HCT116 (cell line): Measurements from ENCODE around the gene RABGGTA. TPM values are rescaled to one million over a fixed set of nuclear protein-coding genes. Genes with fewer than 3 reads are reported as not detected.

Experiments used
- ATAC-seq: fragments of 200-7000 bp; cut with Tn5 transposase; 2 replicates; pipeline ENCODE4 v1.9.1; 2020; ENCODE audit warnings: mild to moderate bottlenecking, moderate library complexity
- BruUV-seq: library from RNA; stranded (reverse); fragments of 400-500 nt; replicated peaks from 2 replicates; lab custom pipeline; 2021; lab: Mats Ljungman, UMichigan
- CTCF ChIA-PET: fragments of 300-600 bp; sonication (Branson Sonifier 250); formaldehyde crosslinking; loops from one replicate; lab custom pipeline; 2021; ENCODE audit warnings: antibody characterized with exemption; lab: Charles Lee
- POLR2A ChIA-PET: fragments of 300-600, 350-600 bp; sonication (Branson Sonifier 250); formaldehyde crosslinking; loops from one replicate; lab custom pipeline; 2021; ENCODE audit warnings: antibody characterized with exemption; lab: Charles Lee
- RAD21 ChIA-PET, 2 experiments: fragments of 300-600 bp; sonication (Branson Sonifier 250); formaldehyde crosslinking; loops; one replicate each; lab custom pipeline; 2023; ENCODE audit warnings: low total read pairs in 2 of 2; ENCODE audit not compliant: uncharacterized antibody in 2 of 2, unreplicated experiment in 2 of 2, low non-redundant PET in 1 of 2; lab: Charles Lee
- DNase-seq: peaks from one replicate; pipeline ENCODE4 v3.0.0-alpha.2; 2010; ENCODE audit warnings: low read depth, low spot score
- H2AFZ ChIP-seq: fragments of 200-600 bp; shearing (Covaris generic), sonication (generic); 2 replicates; pipeline ENCODE4 v1.6.1; 2017; ENCODE audit warnings: low read depth, mixed run types, mixed read lengths, antibody characterized with exemption, low read length; ENCODE audit not compliant: poor library complexity, severe bottlenecking
- H3K27ac ChIP-seq: 2 replicates; pipeline ENCODE4 v1.5.1; 2012; ENCODE audit warnings: low read depth, low read length
- H3K27me3 ChIP-seq: fragments of 200-600 bp; sonication (generic); 2 replicates; pipeline ENCODE4 v1.6.1; 2016; ENCODE audit warnings: mixed run types, low read length, mixed read lengths; ENCODE audit not compliant: insufficient read depth
- H3K36me3 ChIP-seq, 2 experiments: fragments of 200-500 bp in 1 of 2; fragments of 200-600 bp in 1 of 2; sonication (Bioruptor generic) in 1 of 2; sonication (generic) in 1 of 2; 2 replicates each; pipeline versions ENCODE4 v1.5.1 to v1.6.1; 2014 to 2016; ENCODE audit warnings: low read length in 2 of 2, inconsistent platforms in 1 of 2, mixed read lengths in 1 of 2, mixed run types in 1 of 2; ENCODE audit not compliant: insufficient read depth in 2 of 2, control insufficient read depth in 1 of 2
- H3K4me1 ChIP-seq, 2 experiments: fragments of 200-600 bp in 1 of 2; sonication (generic) in 1 of 2; 2 replicates each; pipeline versions ENCODE4 v1.5.1 to v1.6.1; 2012 to 2017; ENCODE audit warnings: low read length in 2 of 2, inconsistent platforms in 1 of 2, mild to moderate bottlenecking in 1 of 2, mixed read lengths in 1 of 2, mixed run types in 1 of 2, moderate library complexity in 1 of 2; ENCODE audit not compliant: insufficient read depth in 2 of 2, control insufficient read depth in 1 of 2
- H3K4me2 ChIP-seq: fragments of 200-600 bp; sonication (generic); 2 replicates; pipeline ENCODE4 v1.6.1; 2017; ENCODE audit warnings: mixed run types, low read length, mixed read lengths
- H3K4me3 ChIP-seq, 2 experiments: fragments of 200-600 bp in 1 of 2; sonication (generic) in 1 of 2; replicated peaks in 1 of 2; 2 replicates each; pipeline ENCODE4 v1.5.1; 2011 to 2016; ENCODE audit warnings: low read length in 2 of 2, control low read depth in 1 of 2, low read depth in 1 of 2, mild to moderate bottlenecking in 1 of 2, mixed read lengths in 1 of 2, mixed run types in 1 of 2
- H3K79me2 ChIP-seq: fragments of 200-600 bp; sonication (generic); 2 replicates; pipeline ENCODE4 v1.6.1; 2017; ENCODE audit warnings: mild to moderate bottlenecking, mixed run types, low read length, moderate library complexity, mixed read lengths; ENCODE audit not compliant: insufficient read depth
- H3K9ac ChIP-seq: fragments of 200-600 bp; sonication (generic); 2 replicates; pipeline ENCODE4 v1.6.1; 2016; ENCODE audit warnings: low read length, mixed read lengths
- H3K9me2 ChIP-seq: fragments of 200-600 bp; sonication (generic), shearing (Covaris generic); 2 replicates; pipeline ENCODE4 v1.6.1; 2017; ENCODE audit warnings: mixed run types, mild to moderate bottlenecking, moderate library complexity; ENCODE audit not compliant: insufficient read depth
- H3K9me3 ChIP-seq, 2 experiments: fragments of 200-500 bp in 1 of 2; fragments of 200-600 bp in 1 of 2; sonication (Bioruptor generic) in 1 of 2; sonication (generic) in 1 of 2; 2 replicates each; pipeline ENCODE4 v1.6.1; 2014 to 2017; ENCODE audit warnings: low read length in 2 of 2, mixed read lengths in 2 of 2, inconsistent platforms in 1 of 2, low read depth in 1 of 2, mild to moderate bottlenecking in 1 of 2, mixed run types in 1 of 2, moderate library complexity in 1 of 2; ENCODE audit not compliant: control insufficient read depth in 1 of 2, insufficient read depth in 1 of 2
- H4K20me1 ChIP-seq: fragments of 200-600 bp; sonication (generic), shearing (Covaris generic); 2 replicates; pipeline ENCODE4 v1.6.1; 2017; ENCODE audit warnings: mixed run types, mild to moderate bottlenecking, moderate library complexity; ENCODE audit not compliant: insufficient read depth
- CBX3 ChIP-seq: IDR thresholded peaks from 2 replicates; pipeline ENCODE4 v1.6.1; 2012; ENCODE audit warnings: low read depth
- EGR1 ChIP-seq: IDR thresholded peaks from 2 replicates; pipeline ENCODE4 v1.6.1; 2012; ENCODE audit warnings: low read depth
- EZH2 ChIP-seq: fragments of 200-600 bp; sonication (generic); IDR thresholded peaks from 2 replicates; pipeline ENCODE4 v1.6.1; 2017; ENCODE audit warnings: antibody characterized with exemption, mixed run types
- EZH2phosphoT487 ChIP-seq: fragments of 200-600 bp; IDR thresholded peaks from 2 replicates; pipeline ENCODE4 v1.6.1; 2018; ENCODE audit warnings: antibody characterized with exemption, borderline replicate concordance
- FOSL1 ChIP-seq: IDR thresholded peaks from 2 replicates; pipeline ENCODE4 v1.6.1; 2012; ENCODE audit warnings: low read depth
- POLR2A ChIP-seq: IDR thresholded peaks from 2 replicates; pipeline ENCODE4 v1.7.0; 2011; ENCODE audit warnings: borderline replicate concordance; ENCODE audit not compliant: insufficient read depth, insufficient read length; ENCODE audit errors: extremely low read depth
- POLR2AphosphoS5 ChIP-seq: IDR thresholded peaks from 2 replicates; pipeline ENCODE4 v1.6.1; 2011; ENCODE audit warnings: mild to moderate bottlenecking, low read depth, low read length, moderate library complexity
- SIN3A ChIP-seq: IDR thresholded peaks from 2 replicates; pipeline ENCODE4 v1.6.1; 2012; ENCODE audit warnings: low read depth
- SP1 ChIP-seq: IDR thresholded peaks from 2 replicates; pipeline ENCODE4 v1.6.1; 2012; ENCODE audit warnings: low read depth
- SRF ChIP-seq: IDR thresholded peaks from 2 replicates; pipeline ENCODE4 v1.6.1; 2012; ENCODE audit warnings: low read depth
- TCF7L2 ChIP-seq: IDR thresholded peaks from 2 replicates; pipeline ENCODE4 v1.7.0; 2011; ENCODE audit warnings: borderline replicate concordance, inconsistent platforms; ENCODE audit not compliant: insufficient read depth, insufficient read length; ENCODE audit errors: extremely low read depth
- ZFX ChIP-seq: fragments of 450-650 bp; IDR thresholded peaks from 2 replicates; pipeline ENCODE4 v1.6.1; 2017
- ZNF274 ChIP-seq: fragments of 200-500 bp; sonication (Bioruptor generic); IDR thresholded peaks from 2 replicates; pipeline ENCODE4 v1.6.1; 2014; ENCODE audit warnings: mild to moderate bottlenecking, low read depth, low read length, inconsistent platforms
- intact Hi-C: fragments of 100-400 bp; cut with micrococcal nuclease; formaldehyde crosslinking; loops from 2 replicates; pipeline ENCODE4 v1.10.0; 2022
- total RNA-seq: library from RNA; stranded (reverse); gene quantifications from one replicate; pipeline ENCODE4 v1.2.1, GENCODE V29; 2021; ENCODE audit not compliant: unreplicated experiment
- TF ChIP-seq, protein P1 (sequence below): IDR thresholded peaks from 2 replicates; pipeline ENCODE4 v1.6.1; 2011; ENCODE audit warnings: mild to moderate bottlenecking, low read length, moderate library complexity; ENCODE audit not compliant: insufficient replicate concordance; ENCODE audit errors: extremely low read depth
- TF ChIP-seq, protein P2 (sequence below), 3 experiments: fragments of 200-600 bp in 1 of 3; sonication (generic) in 1 of 3; IDR thresholded peaks in 2 of 3; conservative IDR thresholded peaks in 1 of 3; 2 replicates each; pipeline ENCODE4 v1.5.1; 2012 to 2017; ENCODE audit warnings: low read depth in 2 of 3, low read length in 2 of 3, antibody characterized with exemption in 1 of 3, borderline replicate concordance in 1 of 3, control low read depth in 1 of 3, mild to moderate bottlenecking in 1 of 3, mixed read lengths in 1 of 3, mixed run types in 1 of 3, moderate library complexity in 1 of 3; ENCODE audit not compliant: insufficient read depth in 1 of 3
- TF ChIP-seq, protein P3 (sequence below): IDR thresholded peaks from 2 replicates; pipeline ENCODE4 v1.6.1; 2012
- TF ChIP-seq, protein P4 (sequence below): IDR thresholded peaks from 2 replicates; pipeline ENCODE4 v1.6.1; 2012; ENCODE audit warnings: low read depth

The RABGGTA gene
- total RNA-seq, 1 experiment from 2014 or later = 40.8 TPM

DNA sequence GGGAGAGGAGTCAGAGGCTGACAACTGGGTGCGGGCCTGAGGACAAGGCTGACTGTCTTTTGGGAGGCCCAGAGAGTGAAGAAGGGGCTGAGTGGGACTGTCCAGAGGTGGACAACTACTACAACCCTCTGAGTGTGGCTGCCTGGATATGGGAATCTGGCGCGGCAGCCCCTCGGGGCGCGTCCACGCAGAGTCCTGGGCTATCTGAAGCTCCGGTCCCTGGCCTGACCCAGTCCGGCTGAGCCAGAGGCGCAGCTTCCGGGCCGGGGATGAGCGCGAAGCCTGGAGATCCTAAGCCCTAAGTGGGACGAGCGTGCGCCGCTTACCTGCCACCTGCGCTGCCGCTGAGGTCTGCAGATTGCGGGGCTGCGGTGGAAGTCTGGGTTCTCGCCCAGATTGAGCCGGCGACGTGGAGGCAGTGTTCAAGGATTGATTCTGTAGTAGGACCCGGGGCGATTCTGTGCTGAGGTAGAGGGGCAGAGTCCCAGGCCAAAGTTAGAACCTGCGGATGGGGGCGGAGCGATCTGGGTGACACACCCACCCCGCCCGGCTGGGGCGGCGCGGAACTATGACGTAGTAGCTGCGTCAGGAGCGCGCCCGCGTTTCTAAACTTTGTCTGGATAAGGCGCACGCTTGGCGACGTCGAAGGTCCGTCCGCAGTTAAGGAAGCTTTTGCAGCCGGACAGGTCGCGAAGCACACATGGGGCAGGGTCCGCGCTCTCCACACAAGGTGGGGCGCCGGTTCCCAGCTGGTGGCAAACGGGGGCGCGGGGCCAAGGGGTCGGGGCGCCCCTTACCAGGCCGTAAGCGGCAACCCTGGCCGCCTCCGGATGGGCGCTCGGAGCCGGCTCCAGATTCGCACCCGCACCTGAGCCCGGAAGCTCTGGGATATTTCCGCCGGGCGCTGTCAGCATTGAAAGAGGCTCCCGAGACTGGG lies 28.1 kb upstream of the RABGGTA start, which contains the start of the genes DHRS1 and NOP9:
DHRS1 (minus strand) TSS at position 526 of the 937 bp plus-strand sequence. CDS start 674 bp downstream, outside the sequence.
NOP9 (plus strand) TSS at position 596 of the 937 bp plus-strand sequence; CDS start at position 701, 105 bp downstream.
- H3K27me3 ChIP-seq = no peaks in the 10 kb centered on the region
- H3K4me3 ChIP-seq = peak within 1 kb of the TSS; percentile 66 to 80
- RAD21 ChIA-PET = interaction anchor here (1.0 to 1.8 kb wide), 3 partner anchors 56 to 132 kb away, joined by 3 to 9 read pairs (median 4); partner anchors contain the start of gene TINF2 (in 2 of the 2)
- no peak within 1 kb of the TSS for H2AFZ ChIP-seq
- peak within 1 kb of the TSS; percentile 77 for H3K27ac ChIP-seq
- peak within 1 kb of the TSS; percentile 79 for H3K9ac ChIP-seq
- intact Hi-C loops = loop anchor here (5.0 to 10.0 kb wide), 3 partner anchors 242 to 315 kb away; partner anchors contain the start of gene DHRS4L2
- CTCF ChIA-PET = interaction anchor here (0.6 to 4.7 kb wide), 11 partner anchors 8 to 668 kb away, joined by 3 to 71 read pairs (median 4); partner anchors contain the start of genes CIDEB, MDP1, RABGGTA and TINF2
- peaks cover 17 to 31% of the 10 kb centered on the region in 2 experiments for H3K4me1 ChIP-seq
- peaks cover 32 to 40% of the 10 kb centered on the region in 2 experiments for H3K36me3 ChIP-seq
- BruUV-seq = TSS peak; percentile 76
- H3K79me2 ChIP-seq = peaks cover 28% of the 10 kb centered on the region
- no peaks in the 10 kb centered on the region for H3K9me2 ChIP-seq
- peak; percentile 76 for ATAC-seq
- H3K9me3 ChIP-seq = no peaks in the 10 kb centered on the region
- H4K20me1 ChIP-seq = no peaks in the 10 kb centered on the region
- POLR2A ChIA-PET = interaction anchor here (0.8 to 3.7 kb wide), 6 partner anchors 9 to 206 kb away, joined by 3 to 30 read pairs (median 3); partner anchors contain the start of genes CHMP4A, KHNYN, PCK2 and RABGGTA
- peak; percentile 86 for DNase-seq
- peak within 1 kb of the TSS; percentile 95 for H3K4me2 ChIP-seq
- TF ChIP-seq, protein P1, sequence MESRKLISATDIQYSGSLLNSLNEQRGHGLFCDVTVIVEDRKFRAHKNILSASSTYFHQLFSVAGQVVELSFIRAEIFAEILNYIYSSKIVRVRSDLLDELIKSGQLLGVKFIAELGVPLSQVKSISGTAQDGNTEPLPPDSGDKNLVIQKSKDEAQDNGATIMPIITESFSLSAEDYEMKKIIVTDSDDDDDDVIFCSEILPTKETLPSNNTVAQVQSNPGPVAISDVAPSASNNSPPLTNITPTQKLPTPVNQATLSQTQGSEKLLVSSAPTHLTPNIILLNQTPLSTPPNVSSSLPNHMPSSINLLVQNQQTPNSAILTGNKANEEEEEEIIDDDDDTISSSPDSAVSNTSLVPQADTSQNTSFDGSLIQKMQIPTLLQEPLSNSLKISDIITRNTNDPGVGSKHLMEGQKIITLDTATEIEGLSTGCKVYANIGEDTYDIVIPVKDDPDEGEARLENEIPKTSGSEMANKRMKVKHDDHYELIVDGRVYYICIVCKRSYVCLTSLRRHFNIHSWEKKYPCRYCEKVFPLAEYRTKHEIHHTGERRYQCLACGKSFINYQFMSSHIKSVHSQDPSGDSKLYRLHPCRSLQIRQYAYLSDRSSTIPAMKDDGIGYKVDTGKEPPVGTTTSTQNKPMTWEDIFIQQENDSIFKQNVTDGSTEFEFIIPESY = no peak
- peak; percentile 66 for TF ChIP-seq SP1
- TF ChIP-seq SRF = peak; percentile 97
- TF ChIP-seq, protein P2, sequence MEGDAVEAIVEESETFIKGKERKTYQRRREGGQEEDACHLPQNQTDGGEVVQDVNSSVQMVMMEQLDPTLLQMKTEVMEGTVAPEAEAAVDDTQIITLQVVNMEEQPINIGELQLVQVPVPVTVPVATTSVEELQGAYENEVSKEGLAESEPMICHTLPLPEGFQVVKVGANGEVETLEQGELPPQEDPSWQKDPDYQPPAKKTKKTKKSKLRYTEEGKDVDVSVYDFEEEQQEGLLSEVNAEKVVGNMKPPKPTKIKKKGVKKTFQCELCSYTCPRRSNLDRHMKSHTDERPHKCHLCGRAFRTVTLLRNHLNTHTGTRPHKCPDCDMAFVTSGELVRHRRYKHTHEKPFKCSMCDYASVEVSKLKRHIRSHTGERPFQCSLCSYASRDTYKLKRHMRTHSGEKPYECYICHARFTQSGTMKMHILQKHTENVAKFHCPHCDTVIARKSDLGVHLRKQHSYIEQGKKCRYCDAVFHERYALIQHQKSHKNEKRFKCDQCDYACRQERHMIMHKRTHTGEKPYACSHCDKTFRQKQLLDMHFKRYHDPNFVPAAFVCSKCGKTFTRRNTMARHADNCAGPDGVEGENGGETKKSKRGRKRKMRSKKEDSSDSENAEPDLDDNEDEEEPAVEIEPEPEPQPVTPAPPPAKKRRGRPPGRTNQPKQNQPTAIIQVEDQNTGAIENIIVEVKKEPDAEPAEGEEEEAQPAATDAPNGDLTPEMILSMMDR (IDR thresholded peaks at IDR 0.05 in 2 of 3, conservative IDR thresholded peaks at IDR 0.05 in 1 of 3; ENCODE audit: borderline replicate concordance in 1 of 3, insufficient read depth in 1 of 3, low read depth in 2 of 3, low read length in 2 of 3) = no peak
- peak; percentile 62 for TF ChIP-seq ZFX
- peak; percentile 67 for TF ChIP-seq POLR2A
- TF ChIP-seq EGR1 = no peak
- no peak for TF ChIP-seq EZH2phosphoT487
- no peak for TF ChIP-seq EZH2
- no peak for TF ChIP-seq FOSL1
- TF ChIP-seq, protein P3, sequence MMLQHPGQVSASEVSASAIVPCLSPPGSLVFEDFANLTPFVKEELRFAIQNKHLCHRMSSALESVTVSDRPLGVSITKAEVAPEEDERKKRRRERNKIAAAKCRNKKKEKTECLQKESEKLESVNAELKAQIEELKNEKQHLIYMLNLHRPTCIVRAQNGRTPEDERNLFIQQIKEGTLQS = no peak
- TF ChIP-seq POLR2AphosphoS5 = peak; percentile 90
- TF ChIP-seq, protein P4, sequence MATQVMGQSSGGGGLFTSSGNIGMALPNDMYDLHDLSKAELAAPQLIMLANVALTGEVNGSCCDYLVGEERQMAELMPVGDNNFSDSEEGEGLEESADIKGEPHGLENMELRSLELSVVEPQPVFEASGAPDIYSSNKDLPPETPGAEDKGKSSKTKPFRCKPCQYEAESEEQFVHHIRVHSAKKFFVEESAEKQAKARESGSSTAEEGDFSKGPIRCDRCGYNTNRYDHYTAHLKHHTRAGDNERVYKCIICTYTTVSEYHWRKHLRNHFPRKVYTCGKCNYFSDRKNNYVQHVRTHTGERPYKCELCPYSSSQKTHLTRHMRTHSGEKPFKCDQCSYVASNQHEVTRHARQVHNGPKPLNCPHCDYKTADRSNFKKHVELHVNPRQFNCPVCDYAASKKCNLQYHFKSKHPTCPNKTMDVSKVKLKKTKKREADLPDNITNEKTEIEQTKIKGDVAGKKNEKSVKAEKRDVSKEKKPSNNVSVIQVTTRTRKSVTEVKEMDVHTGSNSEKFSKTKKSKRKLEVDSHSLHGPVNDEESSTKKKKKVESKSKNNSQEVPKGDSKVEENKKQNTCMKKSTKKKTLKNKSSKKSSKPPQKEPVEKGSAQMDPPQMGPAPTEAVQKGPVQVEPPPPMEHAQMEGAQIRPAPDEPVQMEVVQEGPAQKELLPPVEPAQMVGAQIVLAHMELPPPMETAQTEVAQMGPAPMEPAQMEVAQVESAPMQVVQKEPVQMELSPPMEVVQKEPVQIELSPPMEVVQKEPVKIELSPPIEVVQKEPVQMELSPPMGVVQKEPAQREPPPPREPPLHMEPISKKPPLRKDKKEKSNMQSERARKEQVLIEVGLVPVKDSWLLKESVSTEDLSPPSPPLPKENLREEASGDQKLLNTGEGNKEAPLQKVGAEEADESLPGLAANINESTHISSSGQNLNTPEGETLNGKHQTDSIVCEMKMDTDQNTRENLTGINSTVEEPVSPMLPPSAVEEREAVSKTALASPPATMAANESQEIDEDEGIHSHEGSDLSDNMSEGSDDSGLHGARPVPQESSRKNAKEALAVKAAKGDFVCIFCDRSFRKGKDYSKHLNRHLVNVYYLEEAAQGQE = no peak
- TF ChIP-seq CBX3 = 0 out of 2 replicates have a peak, but pooled peaks have one; percentile 36
- no peak for TF ChIP-seq ZNF274
- TF ChIP-seq SIN3A = peak; percentile 92
- TF ChIP-seq TCF7L2 = peak; percentile 36
